Endodermal cell (in vitro differentiated cells): ENCODE measurements around the gene INAFM2. TPM values are rescaled to one million over a fixed set of nuclear protein-coding genes. Genes with fewer than 3 reads are reported as not detected.

Experiments
- DNase-seq: peaks from one replicate; pipeline ENCODE4 v3.0.0-alpha.2; 2017
- H3K27ac ChIP-seq: 2 replicates; pipeline ENCODE4 v1.5.1; 2013; ENCODE audit warnings: mild to moderate bottlenecking, low read depth, low read length, moderate library complexity
- H3K27me3 ChIP-seq: 2 replicates; pipeline ENCODE4 v1.6.1; 2013; ENCODE audit warnings: mild to moderate bottlenecking, low read length, moderate library complexity; ENCODE audit not compliant: insufficient read depth, control insufficient read depth, poor library complexity, severe bottlenecking
- H3K36me3 ChIP-seq: 2 replicates; pipeline ENCODE4 v1.7.0; 2013; ENCODE audit warnings: mild to moderate bottlenecking, low read length, moderate library complexity; ENCODE audit not compliant: control insufficient read depth, insufficient read depth
- H3K4me1 ChIP-seq: one replicate; pipeline ENCODE4 v1.7.0; 2013; ENCODE audit warnings: low read length; ENCODE audit not compliant: control insufficient read depth, insufficient read depth
- H3K4me3 ChIP-seq: 2 replicates; pipeline ENCODE4 v1.5.1; 2013; ENCODE audit warnings: mild to moderate bottlenecking, low read length, moderate library complexity
- H3K9ac ChIP-seq: 2 replicates; pipeline ENCODE4 v1.6.1; 2013; ENCODE audit warnings: mild to moderate bottlenecking, low read length, moderate library complexity; ENCODE audit not compliant: poor library complexity, severe bottlenecking; ENCODE audit errors: extremely low read depth
- H3K9me3 ChIP-seq: 2 replicates; pipeline ENCODE4 v1.6.1; 2013; ENCODE audit warnings: mild to moderate bottlenecking, low read length, moderate library complexity; ENCODE audit not compliant: control insufficient read depth
- H3K27ac Mint-ChIP-seq: 2 replicates; pipeline ENCODE4 v1.8.0; 2020; ENCODE audit warnings: mixed read lengths
- H3K27me3 Mint-ChIP-seq: 2 replicates; pipeline ENCODE4 v1.8.0; 2021; ENCODE audit warnings: mild to moderate bottlenecking, mixed read lengths; ENCODE audit not compliant: insufficient read depth
- H3K36me3 Mint-ChIP-seq: 2 replicates; pipeline ENCODE4 v1.8.0; 2020; ENCODE audit warnings: low read depth, mixed read lengths
- H3K4me1 Mint-ChIP-seq: 2 replicates; pipeline ENCODE4 v1.8.0; 2020; ENCODE audit warnings: mixed read lengths
- H3K4me3 Mint-ChIP-seq: 2 replicates; pipeline ENCODE4 v1.8.0; 2020; ENCODE audit warnings: mild to moderate bottlenecking, moderate library complexity, mixed read lengths
- H3K9me3 Mint-ChIP-seq: 2 replicates; pipeline ENCODE4 v1.8.0; 2020; ENCODE audit warnings: mild to moderate bottlenecking, mixed read lengths
- WGBS, 2 experiments: methylation state at CpG; one replicate each; pipeline versions ENCODE4 v1.1.5 to v1.1.7; 2013; ENCODE audit warnings: missing lambda C conversion rate in 2 of 2, mixed read lengths in 1 of 2; ENCODE audit not compliant: insufficient coverage in 1 of 2, insufficient read length in 1 of 2; 5-methylcytosine and 5-hydroxymethylcytosine counted together
- total RNA-seq, 2 donors: library from RNA; stranded (reverse); fragmentation: NEBNext Ultra II Directional in 1 of 2; extraction: Animal tissue kit (Norgen Biotek cat#: 25700) in 1 of 2; gene quantifications; 2 replicates in 1 of 2; 3 replicates in 1 of 2; pipeline ENCODE4 v1.2.1, GENCODE V29; 2021
- TF ChIP-seq, protein P1 (sequence below): fragments of 200-600 bp; sonication (generic); conservative IDR thresholded peaks from 2 replicates; pipeline ENCODE4 v1.5.0; 2021; ENCODE audit warnings: antibody characterized with exemption, mild to moderate bottlenecking

INAFM2 gene
- total RNA-seq, 2 donors from 2014 or later: 4.6 to 8.6 TPM

DNA sequence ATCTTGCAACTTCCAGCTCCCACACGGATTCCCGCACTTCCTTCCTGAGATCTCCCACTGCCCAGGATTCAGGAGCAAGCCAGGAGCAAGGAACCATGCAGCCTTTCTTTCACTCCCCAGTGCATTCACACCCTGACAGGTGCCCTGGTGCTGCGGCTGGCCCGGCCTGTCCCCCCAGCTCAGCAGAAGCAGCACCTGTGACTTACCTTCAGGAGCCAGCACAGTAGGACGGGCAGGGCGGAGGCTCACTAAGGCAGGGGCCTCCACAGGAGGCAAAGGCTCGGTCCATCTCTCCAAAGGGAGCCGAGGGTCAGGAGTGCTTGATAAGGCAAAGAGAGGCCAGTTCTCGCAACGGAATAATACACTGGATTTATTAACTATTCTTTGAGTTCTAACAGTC, 45.5 kb upstream of the INAFM2 start:
- Histone ChIP-seq H3K4me3 (no peak overlapping the region), H3K9me3 (no peaks in the 10 kb centered on the region), H3K27me3 (peaks cover 52% of the 10 kb centered on the region), H3K27ac (no peak overlapping the region), H3K4me1 (no peaks in the 10 kb centered on the region), H3K9ac (no peak overlapping the region), H3K36me3 (no peaks in the 10 kb centered on the region)
- H3K4me3 Mint-ChIP-seq: no peak overlapping the region
- H3K9me3 Mint-ChIP-seq: no peaks in the 10 kb centered on the region
- no peak overlapping the region for H3K27ac Mint-ChIP-seq
- H3K36me3 Mint-ChIP-seq: peaks cover 6% of the 10 kb centered on the region
- DNase-seq: no peak
- WGBS, 2 experiments: 79 to 83% methylated on average over 1 to 10 of the region's 10 CpGs
- peaks cover 53% of the 10 kb centered on the region for H3K27me3 Mint-ChIP-seq
- peaks cover 16% of the 10 kb centered on the region for H3K4me1 Mint-ChIP-seq
- TF ChIP-seq, protein P1, sequence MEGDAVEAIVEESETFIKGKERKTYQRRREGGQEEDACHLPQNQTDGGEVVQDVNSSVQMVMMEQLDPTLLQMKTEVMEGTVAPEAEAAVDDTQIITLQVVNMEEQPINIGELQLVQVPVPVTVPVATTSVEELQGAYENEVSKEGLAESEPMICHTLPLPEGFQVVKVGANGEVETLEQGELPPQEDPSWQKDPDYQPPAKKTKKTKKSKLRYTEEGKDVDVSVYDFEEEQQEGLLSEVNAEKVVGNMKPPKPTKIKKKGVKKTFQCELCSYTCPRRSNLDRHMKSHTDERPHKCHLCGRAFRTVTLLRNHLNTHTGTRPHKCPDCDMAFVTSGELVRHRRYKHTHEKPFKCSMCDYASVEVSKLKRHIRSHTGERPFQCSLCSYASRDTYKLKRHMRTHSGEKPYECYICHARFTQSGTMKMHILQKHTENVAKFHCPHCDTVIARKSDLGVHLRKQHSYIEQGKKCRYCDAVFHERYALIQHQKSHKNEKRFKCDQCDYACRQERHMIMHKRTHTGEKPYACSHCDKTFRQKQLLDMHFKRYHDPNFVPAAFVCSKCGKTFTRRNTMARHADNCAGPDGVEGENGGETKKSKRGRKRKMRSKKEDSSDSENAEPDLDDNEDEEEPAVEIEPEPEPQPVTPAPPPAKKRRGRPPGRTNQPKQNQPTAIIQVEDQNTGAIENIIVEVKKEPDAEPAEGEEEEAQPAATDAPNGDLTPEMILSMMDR: no peak

DNA sequence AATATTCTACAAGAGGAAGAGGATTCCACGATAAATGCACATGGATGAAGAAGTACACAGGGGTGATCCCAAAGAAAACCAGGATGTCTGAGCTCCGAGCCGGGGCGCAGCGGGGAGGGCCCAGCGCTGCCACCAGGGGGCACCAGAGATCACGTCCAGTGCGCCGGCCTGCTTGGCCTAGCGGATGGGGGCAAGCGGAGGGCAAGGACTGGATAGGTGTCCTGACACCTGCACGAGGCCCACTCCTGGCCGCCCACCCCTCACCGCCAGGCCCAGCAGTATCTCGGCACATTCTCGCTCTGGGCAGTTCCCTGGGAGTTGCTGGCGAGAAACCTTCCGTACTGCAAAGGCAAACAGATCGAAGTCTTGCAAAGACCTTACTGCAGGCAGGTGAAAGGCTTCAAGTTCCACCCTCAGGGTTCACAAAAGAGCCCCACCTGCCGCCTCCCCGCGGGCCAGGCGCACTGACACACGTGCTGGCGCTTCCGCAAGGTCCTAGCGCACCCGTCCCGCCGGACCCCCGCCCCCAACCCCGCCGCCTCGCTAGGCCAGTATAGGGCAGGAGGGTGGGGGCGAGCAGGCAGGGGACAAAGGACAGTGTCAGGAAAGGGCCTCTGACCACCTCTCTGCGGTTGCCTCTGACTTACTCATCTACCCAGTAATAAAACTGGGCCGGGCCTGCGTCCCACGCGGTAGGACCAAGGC, 43.9 kb upstream of the INAFM2 start:
- H3K4me1 Mint-ChIP-seq: peaks cover 16% of the 10 kb centered on the region
- H3K9me3 Mint-ChIP-seq: no peaks in the 10 kb centered on the region
- H3K4me1 ChIP-seq: no peaks in the 10 kb centered on the region
- no peaks in the 10 kb centered on the region for H3K9me3 ChIP-seq
- WGBS, 2 experiments: 10 to 14% methylated on average over 34 to 40 of the region's 40 CpGs
- DNase-seq: peak; percentile 95
- no peak overlapping the region for H3K4me3 Mint-ChIP-seq
- no peaks in the 10 kb centered on the region for H3K36me3 ChIP-seq
- no peak overlapping the region for H3K27ac ChIP-seq
- H3K27me3 ChIP-seq: peaks cover 68% of the 10 kb centered on the region
- H3K27ac Mint-ChIP-seq: no peak overlapping the region
- H3K27me3 Mint-ChIP-seq: peaks cover 67% of the 10 kb centered on the region
- no peak overlapping the region for H3K4me3 ChIP-seq
- H3K36me3 Mint-ChIP-seq: peaks cover 2% of the 10 kb centered on the region
- TF ChIP-seq, protein P1: peak; percentile 99
- no peak overlapping the region for H3K9ac ChIP-seq

DNA sequence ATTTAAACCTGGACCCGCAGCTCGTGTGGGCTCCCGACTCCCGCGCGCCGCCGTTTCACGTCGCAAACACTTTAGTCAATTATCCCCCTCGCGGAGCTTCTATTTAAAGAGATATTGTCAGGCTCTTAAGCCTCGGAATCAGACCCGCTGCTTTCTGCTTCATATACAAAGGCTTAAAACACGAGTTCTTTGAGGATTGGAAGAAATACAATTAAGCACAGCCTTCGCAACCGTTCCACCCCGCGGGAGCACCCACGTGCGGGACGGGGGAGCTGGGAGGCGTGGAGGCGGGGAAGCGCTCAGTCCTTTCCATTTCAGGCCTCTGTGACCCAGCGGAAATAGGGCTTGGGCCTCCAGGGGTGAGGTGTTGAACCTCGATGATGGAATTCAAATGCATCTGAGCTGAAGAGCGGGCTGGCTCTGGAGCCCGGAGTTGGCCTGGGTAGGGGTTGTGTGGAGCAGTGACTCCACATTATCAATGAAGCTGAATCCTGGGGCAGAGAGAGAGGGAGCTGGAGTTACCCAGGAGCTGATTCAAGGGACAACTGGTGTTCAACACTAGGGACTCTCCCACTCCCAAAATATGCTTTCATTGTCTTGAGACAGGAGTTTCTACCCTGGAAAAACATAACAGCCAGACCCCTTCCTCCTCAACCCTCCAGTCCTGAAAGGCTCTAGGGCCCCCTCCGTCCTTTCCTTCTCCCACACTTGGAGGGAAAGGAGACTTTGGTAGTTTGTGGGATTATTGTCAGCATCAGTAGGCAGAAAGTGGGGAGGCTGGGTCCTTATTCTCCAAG, 43.0 kb upstream of the INAFM2 start:
- H3K27ac ChIP-seq: no peak overlapping the region
- no peak overlapping the region for H3K4me3 ChIP-seq
- H3K9me3 ChIP-seq: no peaks in the 10 kb centered on the region
- TF ChIP-seq, protein P1: no peak
- Mint-ChIP-seq H3K4me1 (peaks cover 14% of the 10 kb centered on the region), H3K9me3 (no peaks in the 10 kb centered on the region), H3K27me3 (peaks cover 76% of the 10 kb centered on the region), H3K27ac (no peak overlapping the region), H3K4me3 (no peak overlapping the region), H3K36me3 (no peaks in the 10 kb centered on the region)
- no peak overlapping the region for H3K9ac ChIP-seq
- no peaks in the 10 kb centered on the region for H3K36me3 ChIP-seq
- H3K4me1 ChIP-seq: no peaks in the 10 kb centered on the region
- peak; percentile 77 for DNase-seq
- peaks cover 76% of the 10 kb centered on the region for H3K27me3 ChIP-seq
- 21% methylated on average over 21 to 29 of the region's 30 CpGs for WGBS, 2 experiments
